H9 (cell line): ENCODE data around the gene MRM1. TPM values are rescaled to one million over a fixed set of nuclear protein-coding genes. Genes with fewer than 3 reads are reported as not detected.

Source experiments
- DNase-seq: peaks from one replicate; pipeline ENCODE4 v3.0.0-alpha.2; 2017
- H2AFZ ChIP-seq: one replicate; pipeline ENCODE4 v1.6.1; 2013; ENCODE audit warnings: mild to moderate bottlenecking, low read length, control low read depth, moderate library complexity
- H2AK5ac ChIP-seq: 2 replicates; pipeline ENCODE4 v1.6.1; 2013; ENCODE audit warnings: low read length, control low read depth, mixed read lengths; ENCODE audit not compliant: insufficient read length
- H2BK120ac ChIP-seq: one replicate; pipeline ENCODE4 v1.6.1; 2013; ENCODE audit warnings: low read depth, mild to moderate bottlenecking, low read length, control low read depth, inconsistent platforms; ENCODE audit not compliant: poor library complexity, severe bottlenecking
- H2BK12ac ChIP-seq: 2 replicates; pipeline ENCODE4 v1.6.1; 2013; ENCODE audit warnings: low read length, control low read depth, mixed read lengths, low read depth; ENCODE audit not compliant: insufficient read length
- H2BK15ac ChIP-seq: 2 replicates; pipeline ENCODE4 v1.6.1; 2013; ENCODE audit warnings: low read depth, low read length, control low read depth
- H2BK20ac ChIP-seq: one replicate; pipeline ENCODE4 v1.6.1; 2013; ENCODE audit warnings: low read depth, mild to moderate bottlenecking, low read length, control low read depth, inconsistent platforms; ENCODE audit not compliant: poor library complexity, severe bottlenecking
- H2BK5ac ChIP-seq: 2 replicates; pipeline ENCODE4 v1.6.1; 2013; ENCODE audit warnings: low read length, control low read depth, mixed read lengths; ENCODE audit not compliant: insufficient read length
- H3K14ac ChIP-seq: 2 replicates; pipeline ENCODE4 v1.6.1; 2013; ENCODE audit warnings: low read length, control low read depth; ENCODE audit not compliant: insufficient read depth
- H3K18ac ChIP-seq: 2 replicates; pipeline ENCODE4 v1.6.1; 2013; ENCODE audit warnings: low read depth, mild to moderate bottlenecking, mixed read lengths, low read length, control low read depth; ENCODE audit not compliant: insufficient read length
- H3K23ac ChIP-seq: 2 replicates; pipeline ENCODE4 v1.6.1; 2013; ENCODE audit warnings: low read length, control low read depth, mixed read lengths, low read depth; ENCODE audit not compliant: insufficient read length
- H3K23me2 ChIP-seq: 2 replicates; pipeline ENCODE4 v1.6.1; 2013; ENCODE audit warnings: low read depth, mild to moderate bottlenecking, mixed read lengths, low read length, control low read depth; ENCODE audit not compliant: insufficient read length, poor library complexity, severe bottlenecking
- H3K27ac ChIP-seq: 2 replicates; pipeline ENCODE4 v1.5.1; 2013; ENCODE audit warnings: low read length, control low read depth, mixed read lengths, low read depth; ENCODE audit not compliant: insufficient read length
- H3K27me3 ChIP-seq: 2 replicates; pipeline ENCODE4 v1.6.1; 2013; ENCODE audit warnings: low read length, control low read depth, inconsistent platforms; ENCODE audit not compliant: insufficient read depth
- H3K4ac ChIP-seq: 2 replicates; pipeline ENCODE4 v1.6.1; 2013; ENCODE audit warnings: low read depth, mild to moderate bottlenecking, control low read depth, inconsistent platforms, low read length, moderate library complexity
- H3K4me1 ChIP-seq: 2 replicates; pipeline ENCODE4 v1.6.1; 2013; ENCODE audit warnings: low read length, control low read depth, inconsistent platforms; ENCODE audit not compliant: insufficient read depth
- H3K4me2 ChIP-seq: 2 replicates; pipeline ENCODE4 v1.6.1; 2013; ENCODE audit warnings: low read length, control low read depth, mixed read lengths; ENCODE audit not compliant: insufficient read length, insufficient read depth
- H3K56ac ChIP-seq: 2 replicates; pipeline ENCODE4 v1.6.1; 2013; ENCODE audit warnings: low read depth, mild to moderate bottlenecking, mixed read lengths, low read length, control low read depth; ENCODE audit not compliant: insufficient read length
- H3K79me1 ChIP-seq: 2 replicates; pipeline ENCODE4 v1.6.1; 2013; ENCODE audit warnings: low read depth, mild to moderate bottlenecking, moderate library complexity, low read length, control low read depth, inconsistent platforms; ENCODE audit not compliant: insufficient read depth, poor library complexity, severe bottlenecking
- H3K79me2 ChIP-seq: 2 replicates; pipeline ENCODE4 v1.6.1; 2013; ENCODE audit warnings: low read length, control low read depth, inconsistent platforms; ENCODE audit not compliant: insufficient read depth
- H3K9ac ChIP-seq: 2 replicates; pipeline ENCODE4 v1.6.1; 2013; ENCODE audit warnings: low read length, control low read depth, mixed read lengths; ENCODE audit not compliant: insufficient read length; ENCODE audit errors: extremely low read depth
- H3K9me3 ChIP-seq: one replicate; pipeline ENCODE4 v1.6.1; 2013; ENCODE audit warnings: low read depth, low read length, inconsistent platforms; ENCODE audit not compliant: control insufficient read depth
- H3T11ph ChIP-seq: one replicate; pipeline ENCODE4 v1.6.1; 2013; ENCODE audit warnings: mild to moderate bottlenecking, low read length, control low read depth, inconsistent platforms
- H4K20me1 ChIP-seq: one replicate; pipeline ENCODE4 v1.6.1; 2013; ENCODE audit not compliant: control insufficient read depth, insufficient read length, insufficient read depth
- H4K5ac ChIP-seq: 2 replicates; pipeline ENCODE4 v1.6.1; 2013; ENCODE audit warnings: low read depth, mild to moderate bottlenecking, mixed read lengths, low read length, control low read depth; ENCODE audit not compliant: insufficient read length
- H4K8ac ChIP-seq: replicated peaks from 2 replicates; pipeline ENCODE4 v1.6.1; 2013; ENCODE audit warnings: low read length, control low read depth, mixed read lengths, low read depth; ENCODE audit not compliant: insufficient read length
- H4K91ac ChIP-seq: 2 replicates; pipeline ENCODE4 v1.6.1; 2013; ENCODE audit warnings: low read depth, mild to moderate bottlenecking, moderate library complexity, mixed read lengths, low read length, control low read depth; ENCODE audit not compliant: insufficient read length
- H3K27ac Mint-ChIP-seq, 3 experiments: 2 replicates in 2 of 3; 3 replicates in 1 of 3; pipeline ENCODE4 v1.8.0; 2020 to 2021; ENCODE audit warnings: mixed read lengths in 3 of 3, mild to moderate bottlenecking in 1 of 3, moderate library complexity in 1 of 3
- H3K27me3 Mint-ChIP-seq: 2 replicates; pipeline ENCODE4 v1.8.0; 2021; ENCODE audit warnings: low read depth, mild to moderate bottlenecking, moderate library complexity, mixed read lengths
- H3K36me3 Mint-ChIP-seq, 3 experiments: 2 replicates in 2 of 3; 3 replicates in 1 of 3; pipeline ENCODE4 v1.8.0; 2020 to 2021; ENCODE audit warnings: low read depth in 3 of 3, mixed read lengths in 3 of 3; ENCODE audit not compliant: insufficient read depth in 1 of 3
- H3K4me1 Mint-ChIP-seq, 2 experiments: 2 replicates each; pipeline ENCODE4 v1.8.0; 2020; ENCODE audit warnings: mixed read lengths in 2 of 2
- H3K4me3 Mint-ChIP-seq, 2 experiments: 2 replicates in 1 of 2; 3 replicates in 1 of 2; pipeline ENCODE4 v1.8.0; 2020 to 2021; ENCODE audit warnings: mild to moderate bottlenecking in 2 of 2, mixed read lengths in 2 of 2, moderate library complexity in 1 of 2
- H3K9me3 Mint-ChIP-seq, 2 experiments: 2 replicates in 1 of 2; 3 replicates in 1 of 2; pipeline ENCODE4 v1.8.0; 2020; ENCODE audit warnings: mild to moderate bottlenecking in 2 of 2, mixed read lengths in 2 of 2, moderate library complexity in 1 of 2
- CTCF ChIP-seq: fragments of 200-600 bp; sonication (generic); conservative IDR thresholded peaks from 3 replicates; pipeline ENCODE4 v1.8.0; 2021; ENCODE audit warnings: antibody characterized with exemption, mild to moderate bottlenecking
- whole genome bisulfite sequencing: extraction: QIAGEN DNeasy Blood & Tissue Kit; methylation state at CpG from one replicate; pipeline ENCODE4 v1.1.7; 2013; ENCODE audit warnings: missing lambda C conversion rate, low lambda C conversion rate, mixed read lengths; ENCODE audit not compliant: insufficient read length; ENCODE audit errors: extremely low coverage; 5-methylcytosine and 5-hydroxymethylcytosine counted together
- total RNA-seq: library from RNA; stranded (reverse); gene quantifications from 2 replicates; pipeline ENCODE4 v1.2.1, GENCODE V29; 2021

The MRM1 gene
- total RNA-seq, 1 experiment from 2014 or later = 10.3 TPM

DNA sequence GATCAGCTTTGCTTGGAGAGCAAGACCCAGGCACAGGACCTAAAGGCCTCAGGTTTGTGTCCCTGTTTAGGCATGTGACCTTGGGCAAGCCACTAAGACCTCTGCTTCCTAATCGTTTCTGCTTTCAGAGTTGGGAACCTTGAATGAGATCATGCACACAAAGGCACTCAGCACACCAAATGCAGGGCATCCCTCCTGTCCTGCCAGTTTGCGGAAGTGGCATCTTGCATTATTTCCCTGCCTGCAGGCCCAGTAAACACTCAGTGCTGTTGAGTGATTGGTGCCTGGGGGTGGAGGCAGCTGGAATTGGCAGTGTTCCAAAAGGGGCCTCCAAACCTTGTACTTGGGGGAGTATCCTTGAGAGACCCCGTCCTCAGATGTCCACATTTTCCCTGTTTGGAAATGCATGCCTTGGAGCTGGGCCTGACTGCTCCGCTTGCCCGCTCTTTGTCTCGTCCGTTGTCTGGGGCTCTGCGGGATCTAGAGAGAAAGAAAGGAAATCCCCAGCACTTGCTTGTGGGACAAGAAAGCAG lies 28.7 kb downstream of the MRM1 start:
- H4K5ac ChIP-seq = no peak overlapping the region

More for the DNA sequence above, 28.7 kb downstream of the MRM1 start:
- Mint-ChIP-seq H3K4me1 (peaks cover 28 to 65% of the 10 kb centered on the region in 2 experiments), H3K36me3 (no peaks in the 10 kb centered on the region; a peak in 1 of 7 replicates), H3K4me3 (no peak overlapping the region), H3K27ac (no peak overlapping the region), H3K27me3 (peaks cover 46% of the 10 kb centered on the region), H3K9me3 (no peaks in the 10 kb centered on the region)
- H3K18ac ChIP-seq = no peak overlapping the region
- no peak overlapping the region for H3K23ac ChIP-seq
- H4K8ac ChIP-seq = no peak overlapping the region
- H3T11ph ChIP-seq = no peak overlapping the region
- no peaks in the 10 kb centered on the region for H3K79me2 ChIP-seq
- no peak overlapping the region for H3K56ac ChIP-seq
- no peaks in the 10 kb centered on the region for H3K23me2 ChIP-seq
- H3K14ac ChIP-seq = no peak overlapping the region
- no peaks in the 10 kb centered on the region for H3K79me1 ChIP-seq
- H4K20me1 ChIP-seq = no peaks in the 10 kb centered on the region
- H2AFZ ChIP-seq = no peak overlapping the region
- no peak overlapping the region for H2BK20ac ChIP-seq
- no peak overlapping the region for H2BK12ac ChIP-seq
- no peak for DNase-seq
- no CpG with 5 or more reads among the region's 8 CpGs for WGBS
- H3K9me3 ChIP-seq = no peaks in the 10 kb centered on the region
- peaks cover 6% of the 10 kb centered on the region; the same call in 1 of the 2 replicates for H3K4me1 ChIP-seq
- no peak overlapping the region for H2BK5ac ChIP-seq
- H3K4ac ChIP-seq = no peak overlapping the region
- no peak overlapping the region for H2BK15ac ChIP-seq
- no peak overlapping the region for H3K4me2 ChIP-seq
- no peak overlapping the region for H2BK120ac ChIP-seq
- no peak overlapping the region for H2AK5ac ChIP-seq
- H3K9ac ChIP-seq = no peak overlapping the region
- no peak overlapping the region for H4K91ac ChIP-seq
- no peak for TF ChIP-seq CTCF
- H3K27ac ChIP-seq = no peak overlapping the region
- H3K27me3 ChIP-seq = no peaks in the 10 kb centered on the region
